Measurements from ENCODE around the gene ZNF597.
"Not testable (repeated sequence)": the region's sequence is repeated elsewhere in the genome, so short reads cannot be mapped to it uniquely, and the experiment has no call there.

ZNF597 gene

DNA sequence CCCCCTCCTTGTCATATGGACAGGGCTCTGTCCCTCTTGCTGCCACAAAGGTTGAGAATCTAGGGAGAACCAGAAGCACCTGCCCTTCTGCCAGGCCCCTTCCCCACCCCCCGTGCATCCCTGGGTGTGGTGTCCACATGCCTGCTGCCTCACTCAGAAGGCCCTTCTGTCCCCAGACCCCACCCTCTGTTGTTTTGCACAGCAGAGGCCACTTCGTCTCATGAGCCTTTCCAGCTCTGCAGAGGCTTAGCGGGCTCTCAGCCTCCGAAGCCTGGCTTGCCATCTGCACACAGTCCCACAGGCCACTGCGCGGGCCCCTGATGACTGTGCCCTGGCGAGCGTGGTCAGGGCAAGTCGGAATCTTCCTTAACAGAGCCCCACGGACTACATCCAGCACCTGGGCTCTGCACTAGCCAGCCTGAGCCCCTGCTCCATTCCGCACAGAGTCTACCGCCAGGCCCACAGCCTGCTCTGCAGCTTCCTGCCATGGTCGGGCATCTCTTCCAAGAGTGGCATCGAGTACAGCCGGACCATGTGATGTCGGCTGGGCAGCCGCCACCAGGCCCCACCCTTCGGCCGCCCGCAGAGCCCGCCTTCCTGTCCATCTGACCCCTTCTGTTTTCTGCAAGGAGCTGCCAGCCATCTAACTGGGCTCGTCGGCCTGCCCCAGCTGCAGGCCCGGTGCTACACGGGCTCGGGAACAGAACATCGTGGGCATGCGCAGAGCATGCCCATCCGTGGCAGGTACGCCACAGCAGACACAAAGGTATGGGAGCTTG is 41.2 kb upstream of the ZNF597 start:
- no peak for DNase-seq (ENCODE audit: low read depth, low spot score)
- no peak overlapping the region for H3K4me3 ChIP-seq (ENCODE audit: low read length)

DNA sequence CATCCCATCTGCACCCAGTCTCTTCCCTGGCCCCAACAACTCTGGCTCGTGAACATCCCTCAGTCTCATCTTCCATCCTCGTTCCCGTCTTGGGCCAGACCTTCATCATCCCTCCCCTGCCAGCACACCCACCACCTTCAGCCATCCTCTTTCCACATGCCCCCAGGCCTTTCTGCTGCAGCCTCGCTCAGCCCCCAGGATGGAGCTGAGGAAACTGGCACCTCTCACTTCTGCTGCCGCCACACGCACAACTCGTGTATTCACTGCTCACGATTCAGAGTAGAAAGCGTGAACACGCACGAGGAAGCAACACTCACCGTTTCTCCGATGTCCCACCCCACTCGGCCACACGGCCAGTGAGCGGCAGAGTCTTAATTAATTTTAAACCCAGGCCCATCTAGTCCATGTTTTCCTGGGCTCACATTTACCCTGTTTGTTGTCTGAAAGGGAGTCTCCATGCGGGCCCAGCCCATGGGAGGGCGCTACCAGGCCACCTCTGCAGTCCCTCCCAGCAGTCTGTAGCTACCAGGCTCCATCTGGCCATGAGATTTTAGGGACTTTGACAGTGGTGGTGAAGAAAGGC is 39.4 kb upstream of the ZNF597 start:
- Histone ChIP-seq H3K36me3 (ENCODE audit: control insufficient read depth, insufficient read depth, low read length) (peaks cover 26% of the 10 kb centered on the region), H3K27me3 (ENCODE audit: control insufficient read depth, insufficient read depth, low read length) (no peaks in the 10 kb centered on the region), H3K4me3 (ENCODE audit: low read length) (no peak overlapping the region), H3K9me3 (ENCODE audit: control insufficient read depth, insufficient read depth, low read length) (no peaks in the 10 kb centered on the region), H3K4me1 (ENCODE audit: control insufficient read depth, insufficient read depth, low read length) (no peaks in the 10 kb centered on the region), H3K27ac (ENCODE audit: low read length) (no peak overlapping the region)
- WGBS (ENCODE audit: insufficient coverage, insufficient read length): no CpG with 5 or more reads among the region's 18 CpGs
- no peak for DNase-seq (ENCODE audit: low read depth, low spot score)

More for the DNA sequence above, 41.2 kb upstream of the ZNF597 start:
- Histone ChIP-seq H3K27me3 (ENCODE audit: control insufficient read depth, insufficient read depth, low read length) (no peaks in the 10 kb centered on the region), H3K4me1 (ENCODE audit: control insufficient read depth, insufficient read depth, low read length) (no peaks in the 10 kb centered on the region), H3K27ac (ENCODE audit: low read length) (no peak overlapping the region), H3K36me3 (ENCODE audit: control insufficient read depth, insufficient read depth, low read length) (peaks cover 30% of the 10 kb centered on the region), H3K9me3 (ENCODE audit: control insufficient read depth, insufficient read depth, low read length) (no peaks in the 10 kb centered on the region)
- WGBS (ENCODE audit: insufficient coverage, insufficient read length): no CpG with 5 or more reads among the region's 30 CpGs

DNA sequence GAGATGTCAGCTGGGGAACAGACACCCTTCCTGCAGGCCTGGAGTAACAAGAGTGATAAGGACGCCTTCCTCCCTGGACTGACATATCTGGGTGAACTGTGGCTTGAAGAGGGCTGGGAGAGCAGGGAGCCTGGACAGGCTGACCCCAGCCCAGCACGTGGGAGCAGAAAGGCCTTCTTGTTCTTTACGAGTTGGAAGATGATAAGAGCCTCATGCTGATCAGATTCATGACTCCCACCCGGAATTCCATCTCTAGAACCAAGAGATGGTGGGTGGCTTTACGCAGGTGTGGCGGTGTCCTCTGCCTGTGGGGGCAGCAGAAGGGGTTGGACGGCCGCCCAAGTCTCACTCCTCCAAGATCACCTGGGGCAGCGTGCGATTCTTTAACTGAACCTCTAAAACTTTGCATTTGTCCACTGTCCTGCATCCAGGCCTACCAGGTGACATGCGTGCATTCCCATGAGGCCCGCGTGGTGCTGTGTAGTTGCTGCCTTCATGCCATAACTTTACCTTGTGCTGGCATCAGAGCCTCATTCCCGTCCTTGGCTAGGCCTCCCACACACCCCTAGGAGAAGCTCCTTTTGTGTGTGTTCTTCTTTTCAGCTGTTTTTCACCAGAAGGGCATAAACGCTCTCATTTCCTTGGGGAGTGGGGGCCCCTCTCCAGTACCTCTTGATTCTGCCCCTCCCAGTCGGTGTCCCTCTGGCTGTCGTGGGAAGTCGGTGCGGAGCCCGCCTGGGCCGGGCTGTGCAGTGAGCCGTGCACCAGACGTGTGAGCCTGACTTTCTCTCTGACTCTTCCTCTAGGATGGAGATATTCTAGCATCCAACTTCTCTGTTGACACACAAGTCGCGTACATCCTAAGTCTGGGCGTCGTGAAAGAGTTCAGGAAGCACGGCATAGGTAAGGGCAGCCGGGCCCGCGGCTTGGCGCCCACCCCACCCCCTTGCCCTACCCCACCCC is 38.7 kb upstream of the ZNF597 start:
- peaks cover 26% of the 10 kb centered on the region for H3K36me3 ChIP-seq (ENCODE audit: control insufficient read depth, insufficient read depth, low read length)
- WGBS (ENCODE audit: insufficient coverage, insufficient read length): no CpG with 5 or more reads among the region's 32 CpGs

DNA sequence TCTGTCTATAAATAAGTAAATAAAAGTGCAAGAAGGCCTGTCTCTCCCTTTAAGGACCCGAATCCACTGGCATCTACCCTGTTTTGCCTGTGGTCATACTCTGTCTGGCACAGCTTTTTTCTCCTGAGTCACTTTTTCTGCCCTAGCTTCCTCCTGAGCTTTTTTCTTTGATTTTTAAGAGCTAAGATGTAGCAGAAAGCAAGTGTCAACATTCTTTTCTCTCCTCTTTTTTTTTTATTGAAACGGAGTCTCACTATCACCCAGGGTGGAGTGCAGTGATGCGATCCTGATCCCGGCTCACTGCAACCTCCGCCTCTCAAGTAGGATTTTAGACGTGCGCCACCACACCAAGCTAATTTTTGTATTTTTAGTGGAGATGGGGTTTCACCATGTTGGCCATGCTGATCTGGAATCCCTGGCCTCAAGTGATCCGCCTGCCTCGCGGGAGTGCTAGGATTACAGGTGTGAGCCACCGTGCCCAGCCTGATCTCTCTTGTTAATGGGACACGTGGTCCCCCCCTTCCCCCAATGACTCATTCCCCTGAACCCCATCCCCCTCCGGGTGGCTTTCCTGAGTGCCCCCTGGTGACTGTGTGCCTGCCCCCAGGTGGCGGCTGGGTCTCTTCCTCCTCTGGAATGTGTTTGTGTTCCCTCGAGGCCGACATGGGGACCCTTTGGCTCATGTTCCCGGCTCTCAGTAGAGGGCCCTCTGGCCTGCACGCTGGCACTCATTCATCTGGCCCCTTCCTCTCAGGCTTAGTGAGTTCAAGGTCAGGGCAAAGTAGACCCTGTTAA is 37.8 kb upstream of the ZNF597 start:
- H3K27me3 ChIP-seq (ENCODE audit: control insufficient read depth, insufficient read depth, low read length): no peaks in the 10 kb centered on the region
- no peak overlapping the region for H3K27ac ChIP-seq (ENCODE audit: low read length)
- no peaks in the 10 kb centered on the region for H3K9me3 ChIP-seq (ENCODE audit: control insufficient read depth, insufficient read depth, low read length)
- DNase-seq (ENCODE audit: low read depth, low spot score): no peak
- no peaks in the 10 kb centered on the region for H3K4me1 ChIP-seq (ENCODE audit: control insufficient read depth, insufficient read depth, low read length)
- peaks cover 24% of the 10 kb centered on the region for H3K36me3 ChIP-seq (ENCODE audit: control insufficient read depth, insufficient read depth, low read length)
- no peak overlapping the region for H3K4me3 ChIP-seq (ENCODE audit: low read length)
- WGBS (ENCODE audit: insufficient coverage, insufficient read length): no CpG with 5 or more reads among the region's 18 CpGs

More for the DNA sequence above, 38.7 kb upstream of the ZNF597 start:
- no peak overlapping the region for H3K4me3 ChIP-seq (ENCODE audit: low read length)
- no peaks in the 10 kb centered on the region for H3K4me1 ChIP-seq (ENCODE audit: control insufficient read depth, insufficient read depth, low read length)
- no peaks in the 10 kb centered on the region for H3K9me3 ChIP-seq (ENCODE audit: control insufficient read depth, insufficient read depth, low read length)
- H3K27ac ChIP-seq (ENCODE audit: low read length): no peak overlapping the region
- no peaks in the 10 kb centered on the region for H3K27me3 ChIP-seq (ENCODE audit: control insufficient read depth, insufficient read depth, low read length)
- no peak for DNase-seq (ENCODE audit: low read depth, low spot score)

DNA sequence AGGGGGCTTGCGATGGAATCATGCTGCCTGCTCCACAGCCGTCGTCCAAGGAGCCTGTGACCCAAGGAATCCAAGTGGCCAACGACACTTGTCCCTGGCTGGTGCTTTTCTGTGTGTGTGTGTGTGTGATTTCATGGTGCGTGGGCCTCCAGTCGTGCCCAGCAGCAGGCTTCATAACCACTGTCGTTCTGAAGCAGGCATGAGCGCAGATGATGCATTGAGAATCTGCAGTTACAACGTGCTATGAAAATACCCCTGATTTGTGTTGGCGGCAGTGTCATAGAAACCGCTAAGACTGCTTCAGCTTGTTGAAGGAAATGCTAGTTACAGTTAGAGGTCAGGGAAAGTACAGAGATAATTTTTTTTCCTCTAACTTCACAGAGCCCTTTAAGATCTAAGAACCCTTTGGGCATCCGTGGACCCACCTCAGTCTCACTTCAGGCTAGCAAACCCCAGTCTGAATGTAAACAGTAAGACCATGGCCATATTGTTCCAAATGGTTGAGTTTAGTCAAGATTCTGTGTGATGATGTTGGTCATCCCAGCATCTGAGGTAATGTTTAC is 36.4 kb upstream of the ZNF597 start:
- H3K27ac ChIP-seq (ENCODE audit: low read length): no peak overlapping the region
- DNase-seq (ENCODE audit: low read depth, low spot score): no peak
- no CpG with 5 or more reads among the region's 12 CpGs for WGBS (ENCODE audit: insufficient coverage, insufficient read length)
- peaks cover 13% of the 10 kb centered on the region for H3K36me3 ChIP-seq (ENCODE audit: control insufficient read depth, insufficient read depth, low read length)
- no peak overlapping the region for H3K4me3 ChIP-seq (ENCODE audit: low read length)
- no peaks in the 10 kb centered on the region for H3K27me3 ChIP-seq (ENCODE audit: control insufficient read depth, insufficient read depth, low read length)
- H3K9me3 ChIP-seq (ENCODE audit: control insufficient read depth, insufficient read depth, low read length): no peaks in the 10 kb centered on the region
- H3K4me1 ChIP-seq (ENCODE audit: control insufficient read depth, insufficient read depth, low read length): no peaks in the 10 kb centered on the region

DNA sequence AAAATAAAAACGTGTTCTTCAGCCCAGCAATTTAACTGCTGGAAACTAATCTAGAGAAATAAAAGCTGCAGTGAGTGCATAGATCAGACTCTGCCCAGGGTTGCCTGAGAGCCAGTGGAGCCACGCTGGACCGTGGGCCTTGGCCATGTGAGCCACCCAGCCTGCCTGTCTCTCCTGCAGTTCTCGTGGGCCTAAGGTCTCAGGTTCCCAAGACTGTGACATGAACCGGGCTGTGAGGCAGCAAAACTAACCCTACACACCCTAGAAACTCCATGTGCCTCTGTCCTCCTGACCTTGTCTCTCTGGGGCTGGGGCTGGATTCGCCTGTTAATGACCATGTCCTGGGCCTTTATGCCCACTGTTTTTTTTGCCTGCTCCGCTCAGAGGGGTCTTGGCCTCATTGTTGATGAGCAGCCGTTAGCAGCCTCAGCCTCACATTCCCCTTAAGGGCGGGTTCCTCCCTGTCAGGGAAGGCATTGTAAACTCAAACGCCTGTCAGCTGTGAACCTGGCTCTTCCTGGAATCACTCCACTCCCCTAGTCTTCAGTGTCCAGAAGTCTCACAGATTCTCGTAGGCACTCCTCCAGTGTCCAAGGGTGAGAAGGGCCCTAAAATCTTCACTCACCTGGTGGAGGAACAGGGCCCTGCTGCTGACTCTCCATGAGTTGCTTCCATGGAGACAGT is 35.1 kb upstream of the ZNF597 start:
- no peak for DNase-seq (ENCODE audit: low read depth, low spot score)
- Histone ChIP-seq H3K9me3 (ENCODE audit: control insufficient read depth, insufficient read depth, low read length) (no peaks in the 10 kb centered on the region), H3K4me1 (ENCODE audit: control insufficient read depth, insufficient read depth, low read length) (no peaks in the 10 kb centered on the region), H3K27ac (ENCODE audit: low read length) (no peak overlapping the region), H3K36me3 (ENCODE audit: control insufficient read depth, insufficient read depth, low read length) (peaks cover 7% of the 10 kb centered on the region), H3K27me3 (ENCODE audit: control insufficient read depth, insufficient read depth, low read length) (no peaks in the 10 kb centered on the region), H3K4me3 (ENCODE audit: low read length) (no peak overlapping the region)
- no CpG with 5 or more reads among the region's 11 CpGs for WGBS (ENCODE audit: insufficient coverage, insufficient read length)

DNA sequence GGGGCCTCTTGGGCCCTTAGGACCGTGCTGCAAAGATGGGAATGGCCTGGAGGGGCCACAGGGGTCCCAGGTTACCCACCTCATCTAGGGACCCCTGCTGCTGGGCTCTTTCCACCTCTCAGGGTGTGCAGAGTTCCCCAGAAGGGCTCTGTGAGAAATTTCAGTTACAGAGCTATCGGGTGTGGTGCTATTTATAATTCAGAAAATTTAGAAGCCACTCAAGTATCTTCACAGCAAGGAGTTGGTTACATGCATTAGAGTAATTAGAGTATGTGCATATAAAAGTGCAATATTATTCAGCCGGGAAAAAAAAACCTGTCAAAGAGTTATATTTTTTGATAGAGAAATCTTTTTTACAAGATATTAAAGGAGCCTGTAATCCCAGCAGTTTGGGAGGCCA is 33.1 kb upstream of the ZNF597 start:
- no peak overlapping the region for H3K4me3 ChIP-seq (ENCODE audit: low read length)
- H3K36me3 ChIP-seq (ENCODE audit: control insufficient read depth, insufficient read depth, low read length): no peaks in the 10 kb centered on the region; the same call in 1 of the 2 replicates
- WGBS (ENCODE audit: insufficient coverage, insufficient read length): no CpG with 5 or more reads among the region's 3 CpGs
- H3K27ac ChIP-seq (ENCODE audit: low read length): no peak overlapping the region
- DNase-seq (ENCODE audit: low read depth, low spot score): no peak
- H3K4me1 ChIP-seq (ENCODE audit: control insufficient read depth, insufficient read depth, low read length): no peaks in the 10 kb centered on the region
- no peaks in the 10 kb centered on the region for H3K27me3 ChIP-seq (ENCODE audit: control insufficient read depth, insufficient read depth, low read length)
- H3K9me3 ChIP-seq (ENCODE audit: control insufficient read depth, insufficient read depth, low read length): no peaks in the 10 kb centered on the region

DNA sequence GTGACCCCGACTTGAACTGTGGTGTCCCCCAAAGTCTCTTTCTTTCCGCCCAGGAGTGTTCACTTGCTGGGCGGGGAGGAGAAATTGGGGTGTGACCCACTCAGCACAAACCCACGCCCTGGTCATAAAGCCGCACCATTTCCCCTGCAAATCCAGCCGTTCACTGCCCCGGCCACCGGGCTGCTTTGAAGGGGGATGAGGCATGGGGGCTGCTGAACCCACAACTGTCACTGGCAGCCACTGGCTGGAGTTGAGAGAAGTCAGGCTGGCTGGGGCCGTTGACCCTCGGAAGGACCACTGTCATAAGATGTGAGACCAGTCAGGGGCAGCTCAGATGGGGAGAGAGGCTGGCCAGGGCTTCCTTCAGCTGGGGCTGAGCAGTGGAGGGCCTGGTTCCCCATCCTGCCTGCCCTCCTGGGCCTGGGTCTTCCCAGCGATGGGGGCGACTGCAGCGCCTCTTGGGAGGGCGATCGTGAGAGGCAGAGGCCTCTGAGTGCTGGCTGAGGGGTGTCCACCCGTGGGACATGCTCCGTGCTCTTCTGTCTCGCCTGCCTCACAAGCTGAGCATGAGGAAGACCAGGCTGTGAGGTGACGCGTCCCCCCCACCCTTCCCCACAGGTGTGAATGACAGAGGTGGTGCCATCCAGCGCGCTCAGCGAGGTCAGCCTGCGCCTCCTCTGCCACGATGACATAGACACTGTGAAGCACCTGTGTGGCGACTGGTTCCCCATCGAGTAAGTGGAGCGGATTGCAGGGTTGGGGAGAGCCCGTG is 32.5 kb upstream of the ZNF597 start:
- Histone ChIP-seq H3K4me1 (ENCODE audit: control insufficient read depth, insufficient read depth, low read length) (no peaks in the 10 kb centered on the region), H3K36me3 (ENCODE audit: control insufficient read depth, insufficient read depth, low read length) (no peaks in the 10 kb centered on the region; the same call in 1 of the 2 replicates), H3K4me3 (ENCODE audit: low read length) (no peak overlapping the region), H3K27ac (ENCODE audit: low read length) (no peak overlapping the region), H3K9me3 (ENCODE audit: control insufficient read depth, insufficient read depth, low read length) (no peaks in the 10 kb centered on the region), H3K27me3 (ENCODE audit: control insufficient read depth, insufficient read depth, low read length) (no peaks in the 10 kb centered on the region)
- DNase-seq (ENCODE audit: low read depth, low spot score): no peak
- WGBS (ENCODE audit: insufficient coverage, insufficient read length): no CpG with 5 or more reads among the region's 29 CpGs

DNA sequence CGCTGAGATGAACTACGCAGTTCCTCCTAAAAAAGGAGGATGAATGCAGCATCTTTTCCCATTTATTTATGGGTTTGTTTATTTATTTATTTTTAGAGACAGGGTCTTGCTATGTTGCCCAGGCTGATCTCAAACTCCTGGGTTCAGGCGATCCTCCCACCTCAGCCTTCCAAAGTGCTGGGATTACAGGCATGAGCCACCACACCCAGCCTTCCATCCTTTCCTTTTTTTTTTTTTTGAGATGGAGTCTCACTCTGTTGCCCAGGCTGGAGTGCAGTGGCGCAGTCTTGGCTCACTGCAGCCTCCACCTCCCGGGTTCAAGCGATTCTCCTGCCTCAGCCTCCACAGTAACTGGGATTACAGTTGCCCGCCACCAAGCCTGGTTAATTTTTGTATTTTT is 31.6 kb upstream of the ZNF597 start:
- DNase-seq (ENCODE audit: low read depth, low spot score); H3K27me3 ChIP-seq (ENCODE audit: control insufficient read depth, insufficient read depth, low read length); H3K36me3 ChIP-seq (ENCODE audit: control insufficient read depth, insufficient read depth, low read length); H3K9me3 ChIP-seq (ENCODE audit: control insufficient read depth, insufficient read depth, low read length); H3K27ac ChIP-seq (ENCODE audit: low read length); H3K4me1 ChIP-seq (ENCODE audit: control insufficient read depth, insufficient read depth, low read length); H3K4me3 ChIP-seq (ENCODE audit: low read length): not testable (repeated sequence)
- no CpG with 5 or more reads among the region's 7 CpGs for WGBS (ENCODE audit: insufficient coverage, insufficient read length)
